ENCODE results near the gene RAP1GDS1.

Gene RAP1GDS1

DNA sequence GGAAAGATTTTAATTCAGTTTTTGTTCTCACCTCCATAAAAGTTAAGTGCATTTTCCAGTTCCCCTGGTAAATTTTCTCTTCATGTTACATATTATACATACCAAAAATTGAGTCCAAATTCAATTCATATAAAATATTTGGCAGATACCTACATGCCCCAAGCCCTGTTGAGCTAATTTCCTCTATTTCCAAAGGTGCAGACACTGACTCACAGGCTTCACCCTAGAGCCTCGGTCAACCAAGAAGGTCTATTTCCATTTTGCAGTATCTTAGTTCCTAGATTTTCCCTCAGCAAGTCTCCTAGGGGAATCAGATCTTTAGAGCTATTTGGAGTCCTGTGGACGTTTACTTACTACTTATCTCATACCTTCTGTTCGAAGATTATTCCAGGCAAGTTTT is 222.8 kb downstream of the RAP1GDS1 start:
- H3K27ac ChIP-seq (replicated peaks) = no peak overlapping the region
- H3K27me3 ChIP-seq (ENCODE audit: insufficient read depth, poor library complexity, severe bottlenecking) = no peaks in the 10 kb centered on the region
- no peak for TF ChIP-seq SPI1 (IDR thresholded peaks at IDR 0.05; ENCODE audit: borderline replicate concordance, low read depth)
- TF ChIP-seq, protein P1, sequence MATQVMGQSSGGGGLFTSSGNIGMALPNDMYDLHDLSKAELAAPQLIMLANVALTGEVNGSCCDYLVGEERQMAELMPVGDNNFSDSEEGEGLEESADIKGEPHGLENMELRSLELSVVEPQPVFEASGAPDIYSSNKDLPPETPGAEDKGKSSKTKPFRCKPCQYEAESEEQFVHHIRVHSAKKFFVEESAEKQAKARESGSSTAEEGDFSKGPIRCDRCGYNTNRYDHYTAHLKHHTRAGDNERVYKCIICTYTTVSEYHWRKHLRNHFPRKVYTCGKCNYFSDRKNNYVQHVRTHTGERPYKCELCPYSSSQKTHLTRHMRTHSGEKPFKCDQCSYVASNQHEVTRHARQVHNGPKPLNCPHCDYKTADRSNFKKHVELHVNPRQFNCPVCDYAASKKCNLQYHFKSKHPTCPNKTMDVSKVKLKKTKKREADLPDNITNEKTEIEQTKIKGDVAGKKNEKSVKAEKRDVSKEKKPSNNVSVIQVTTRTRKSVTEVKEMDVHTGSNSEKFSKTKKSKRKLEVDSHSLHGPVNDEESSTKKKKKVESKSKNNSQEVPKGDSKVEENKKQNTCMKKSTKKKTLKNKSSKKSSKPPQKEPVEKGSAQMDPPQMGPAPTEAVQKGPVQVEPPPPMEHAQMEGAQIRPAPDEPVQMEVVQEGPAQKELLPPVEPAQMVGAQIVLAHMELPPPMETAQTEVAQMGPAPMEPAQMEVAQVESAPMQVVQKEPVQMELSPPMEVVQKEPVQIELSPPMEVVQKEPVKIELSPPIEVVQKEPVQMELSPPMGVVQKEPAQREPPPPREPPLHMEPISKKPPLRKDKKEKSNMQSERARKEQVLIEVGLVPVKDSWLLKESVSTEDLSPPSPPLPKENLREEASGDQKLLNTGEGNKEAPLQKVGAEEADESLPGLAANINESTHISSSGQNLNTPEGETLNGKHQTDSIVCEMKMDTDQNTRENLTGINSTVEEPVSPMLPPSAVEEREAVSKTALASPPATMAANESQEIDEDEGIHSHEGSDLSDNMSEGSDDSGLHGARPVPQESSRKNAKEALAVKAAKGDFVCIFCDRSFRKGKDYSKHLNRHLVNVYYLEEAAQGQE (IDR thresholded peaks at IDR 0.05; ENCODE audit: insufficient replicate concordance, low read depth) = no peak
- TF ChIP-seq POLR2AphosphoS5 (IDR thresholded peaks at IDR 0.05; ENCODE audit: low read depth) = no peak
- TF ChIP-seq, protein P2, sequence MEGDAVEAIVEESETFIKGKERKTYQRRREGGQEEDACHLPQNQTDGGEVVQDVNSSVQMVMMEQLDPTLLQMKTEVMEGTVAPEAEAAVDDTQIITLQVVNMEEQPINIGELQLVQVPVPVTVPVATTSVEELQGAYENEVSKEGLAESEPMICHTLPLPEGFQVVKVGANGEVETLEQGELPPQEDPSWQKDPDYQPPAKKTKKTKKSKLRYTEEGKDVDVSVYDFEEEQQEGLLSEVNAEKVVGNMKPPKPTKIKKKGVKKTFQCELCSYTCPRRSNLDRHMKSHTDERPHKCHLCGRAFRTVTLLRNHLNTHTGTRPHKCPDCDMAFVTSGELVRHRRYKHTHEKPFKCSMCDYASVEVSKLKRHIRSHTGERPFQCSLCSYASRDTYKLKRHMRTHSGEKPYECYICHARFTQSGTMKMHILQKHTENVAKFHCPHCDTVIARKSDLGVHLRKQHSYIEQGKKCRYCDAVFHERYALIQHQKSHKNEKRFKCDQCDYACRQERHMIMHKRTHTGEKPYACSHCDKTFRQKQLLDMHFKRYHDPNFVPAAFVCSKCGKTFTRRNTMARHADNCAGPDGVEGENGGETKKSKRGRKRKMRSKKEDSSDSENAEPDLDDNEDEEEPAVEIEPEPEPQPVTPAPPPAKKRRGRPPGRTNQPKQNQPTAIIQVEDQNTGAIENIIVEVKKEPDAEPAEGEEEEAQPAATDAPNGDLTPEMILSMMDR (IDR thresholded peaks at IDR 0.05; ENCODE audit: insufficient read depth, low read length) = no peak
- TF ChIP-seq GABPA (IDR thresholded peaks at IDR 0.05; ENCODE audit: low read depth) = no peak
- no peak for DNase-seq (ENCODE audit: low read depth in 1 of 2, low spot score in 1 of 2)
- no peak overlapping the region for H3K4me3 ChIP-seq (replicated peaks; ENCODE audit: insufficient read depth, low read length)

DNA sequence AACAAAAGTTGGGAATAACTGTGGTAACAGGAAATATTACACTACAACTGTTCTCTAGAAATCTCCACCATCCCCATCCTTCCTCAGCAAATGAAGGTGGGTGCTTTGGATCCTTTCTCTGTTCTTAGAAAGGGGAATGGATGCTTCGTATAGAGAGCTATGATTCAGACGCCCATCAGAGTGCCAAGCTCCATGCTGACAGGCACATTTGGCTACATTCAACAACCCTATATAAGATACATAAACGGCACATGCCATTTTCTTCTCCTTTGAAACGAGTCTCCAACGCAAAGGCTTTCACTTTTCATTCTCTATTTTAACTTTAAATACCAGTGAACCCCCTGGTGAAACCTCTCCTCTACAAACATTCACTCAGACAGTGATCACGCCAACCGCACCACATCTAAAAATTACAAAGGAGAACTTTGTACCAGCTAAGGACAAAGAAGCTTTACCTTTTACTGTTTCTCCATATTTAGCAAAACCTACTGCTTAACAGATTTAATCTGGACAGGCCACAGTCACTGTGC is 224.7 kb downstream of the RAP1GDS1 start:
- Histone ChIP-seq H3K4me3 (replicated peaks; ENCODE audit: insufficient read depth, low read length) (no peak overlapping the region), H3K27me3 (ENCODE audit: insufficient read depth, poor library complexity, severe bottlenecking) (no peaks in the 10 kb centered on the region), H3K27ac (replicated peaks) (no peak overlapping the region)
- no peak for DNase-seq (ENCODE audit: low read depth in 1 of 2, low spot score in 1 of 2)
- TF ChIP-seq, protein P1 (IDR thresholded peaks at IDR 0.05; ENCODE audit: insufficient replicate concordance, low read depth) = no peak
- TF ChIP-seq, protein P2 (IDR thresholded peaks at IDR 0.05; ENCODE audit: insufficient read depth, low read length) = no peak

DNA sequence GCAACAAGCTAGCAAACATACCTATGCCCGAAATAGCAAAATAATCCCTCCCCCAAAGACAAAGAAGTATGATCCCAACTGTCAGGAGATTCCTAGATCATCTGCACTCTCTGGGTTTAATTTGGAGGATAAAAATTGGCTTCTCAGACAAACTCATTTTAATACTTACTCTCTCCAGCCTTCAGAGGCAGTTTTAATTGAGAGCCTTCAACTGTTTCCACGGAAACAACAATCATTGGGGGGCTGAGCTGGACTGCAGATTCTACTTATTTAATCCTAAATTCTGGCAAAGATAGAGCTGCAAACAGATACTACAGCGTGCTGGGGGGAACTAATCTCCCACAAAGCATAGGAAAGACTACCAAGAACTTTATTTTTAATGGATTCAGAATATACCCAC is 229.1 kb downstream of the RAP1GDS1 start:
- H3K4me3 ChIP-seq (replicated peaks; ENCODE audit: insufficient read depth, low read length) = no peak overlapping the region
- TF ChIP-seq POLR2AphosphoS5 (IDR thresholded peaks at IDR 0.05; ENCODE audit: low read depth) (no peak), SPI1 (IDR thresholded peaks at IDR 0.05; ENCODE audit: borderline replicate concordance, low read depth) (no peak)
- TF ChIP-seq, protein P2 (IDR thresholded peaks at IDR 0.05; ENCODE audit: insufficient read depth, low read length) = no peak
- TF ChIP-seq, protein P1 (IDR thresholded peaks at IDR 0.05; ENCODE audit: insufficient replicate concordance, low read depth) = no peak

More for the DNA sequence above, 229.1 kb downstream of the RAP1GDS1 start:
- Histone ChIP-seq H3K27ac (replicated peaks) (no peak overlapping the region), H3K27me3 (ENCODE audit: insufficient read depth, poor library complexity, severe bottlenecking) (peaks cover 4% of the 10 kb centered on the region)
- no peak for DNase-seq (ENCODE audit: low read depth in 1 of 2, low spot score in 1 of 2)
